Measurements from ENCODE around the gene FAM227A.
"Not testable (repeated sequence)": the region's sequence is repeated elsewhere in the genome, so short reads cannot be mapped to it uniquely, and the experiment has no call there.

Gene FAM227A

GRCh38 chr22:38601221-38601764, 54.9 kb downstream of the FAM227A start:
- CTCF ChIA-PET = no interaction called here
- POLR2A ChIA-PET = no interaction called here
- TF ChIP-seq ZNF600 (tag by site-specific recombination; IDR thresholded peaks at IDR 0.05) (no peak), ZBTB11 (tag by site-specific recombination; conservative IDR thresholded peaks at IDR 0.05; ENCODE audit: low read depth) (no peak), ZSCAN5A (tag by site-specific recombination; IDR thresholded peaks at IDR 0.05) (no peak), ZBTB44 (tag by site-specific recombination; IDR thresholded peaks at IDR 0.05) (no peak), ZNF24 (tag by site-specific recombination; IDR thresholded peaks at IDR 0.05) (no peak)
- H3K4me1 ChIP-seq (ENCODE audit: control insufficient read depth, insufficient read depth, low read length) = no peaks in the 10 kb centered on the region
- no peak overlapping the region for H3K27ac ChIP-seq (ENCODE audit: extremely low read depth, low read depth, low read length)
- peaks cover 0 to 2% of the 10 kb centered on the region in 2 experiments; a peak in 1 of 3 replicates for H3K36me3 ChIP-seq (ENCODE audit: control insufficient read depth in 2 of 2, insufficient read depth in 1 of 2, low read length in 2 of 2)
- H3K9me3 ChIP-seq (ENCODE audit: control insufficient read depth, insufficient read depth, low read depth, low read length) = no peaks in the 10 kb centered on the region
- H3K4me3 ChIP-seq (ENCODE audit: low read depth, low read length) = no peak overlapping the region

- ChIA-PET CTCF (interaction anchor here (0.8 kb wide), 1 partner anchor 27 kb away, joined by 5 read pairs; no protein-coding TSS in a partner anchor), POLR2A (interaction anchor here (0.6 kb wide), 1 partner anchor 258 kb away, joined by 3 read pairs; no protein-coding TSS in a partner anchor)
- no peaks in the 10 kb centered on the region for H3K4me1 ChIP-seq (ENCODE audit: control insufficient read depth, insufficient read depth, low read length)
- H3K4me3 ChIP-seq (ENCODE audit: low read depth, low read length) = no peak overlapping the region
- peaks cover 0 to 2% of the 10 kb centered on the region in 2 experiments; a peak in 1 of 3 replicates for H3K36me3 ChIP-seq (ENCODE audit: control insufficient read depth in 2 of 2, insufficient read depth in 1 of 2, low read length in 2 of 2)
- TF ChIP-seq ZNF157 (tag by site-specific recombination; IDR thresholded peaks at IDR 0.05) = no peak
- no peak for TF ChIP-seq ZNF785 (tag by site-specific recombination; IDR thresholded peaks at IDR 0.05)
- no peak for TF ChIP-seq HOXD13 (CRISPR knock-in tag; IDR thresholded peaks at IDR 0.05; ENCODE audit: borderline replicate concordance)
- no peaks in the 10 kb centered on the region for H3K9me3 ChIP-seq (ENCODE audit: control insufficient read depth, insufficient read depth, low read depth, low read length)
- H3K27ac ChIP-seq (ENCODE audit: extremely low read depth, low read depth, low read length) = no peak overlapping the region
These were observed 56.7 kb downstream of the FAM227A start for GRCh38 chr22:38599466-38599865.

GRCh38 chr22:38582923-38583322, 73.3 kb downstream of the FAM227A start:
- ChIA-PET POLR2A (interaction anchor here (0.7 kb wide), 1 partner anchor 925 kb away, joined by 3 read pairs; the partner anchor contains the start of gene PDXP), CTCF (interaction anchor here (1.3 kb wide), 1 partner anchor 9 kb away, joined by 4 read pairs; no protein-coding TSS in a partner anchor)
- TF ChIP-seq PRDM1 (tag by site-specific recombination; IDR thresholded peaks at IDR 0.05) = peak; percentile 24; the same call in 1 of the 2 replicates
- not testable (repeated sequence) for H3K4me3 ChIP-seq (ENCODE audit: low read depth, low read length); H3K36me3 ChIP-seq (ENCODE audit: control insufficient read depth in 2 of 2, insufficient read depth in 1 of 2, low read length in 2 of 2); H3K27ac ChIP-seq (ENCODE audit: extremely low read depth, low read depth, low read length); H3K4me1 ChIP-seq (ENCODE audit: control insufficient read depth, insufficient read depth, low read length); H3K9me3 ChIP-seq (ENCODE audit: control insufficient read depth, insufficient read depth, low read depth, low read length)

- Histone ChIP-seq H3K27ac (ENCODE audit: extremely low read depth, low read depth, low read length) (no peak overlapping the region), H3K4me1 (ENCODE audit: control insufficient read depth, insufficient read depth, low read length) (no peaks in the 10 kb centered on the region), H3K9me3 (ENCODE audit: control insufficient read depth, insufficient read depth, low read depth, low read length) (no peaks in the 10 kb centered on the region), H3K4me3 (ENCODE audit: low read depth, low read length) (no peak overlapping the region), H3K36me3 (ENCODE audit: control insufficient read depth in 2 of 2, insufficient read depth in 1 of 2, low read length in 2 of 2) (no peaks in the 10 kb centered on the region)
- ChIA-PET CTCF (interaction anchor here (1.2 kb wide), 1 partner anchor 76 kb away, joined by 3 read pairs; no protein-coding TSS in a partner anchor), POLR2A (no interaction called here)
- no peak for TF ChIP-seq ZNF521 (tag by site-specific recombination; IDR thresholded peaks at IDR 0.05)
- TF ChIP-seq ZNF292 (tag by site-specific recombination; IDR thresholded peaks at IDR 0.05; ENCODE audit: borderline replicate concordance, low read depth) = no peak
- TF ChIP-seq ZNF354C (tag by site-specific recombination; IDR thresholded peaks at IDR 0.05; ENCODE audit: borderline replicate concordance, low read depth) = no peak
- no peak for TF ChIP-seq BCL6B (tag by site-specific recombination; IDR thresholded peaks at IDR 0.05)
These were observed 77.7 kb downstream of the FAM227A start for GRCh38 chr22:38578505-38578904.

Data from HEK293 (cell line).